Measurements from ENCODE around the gene GZMA. TPM values are rescaled to one million over a fixed set of nuclear protein-coding genes. Genes with fewer than 3 reads are reported as not detected.

GZMA gene
- total RNA-seq, 3 donors from 2014 or later = 1.0 to 1.6 TPM; not detected in 1

- Histone ChIP-seq H3K27ac (no peak overlapping the region), H3K36me3 (no peaks in the 10 kb centered on the region), H3K9me3 (no peaks in the 10 kb centered on the region), H3K4me3 (no peak overlapping the region), H3K4me1 (no peaks in the 10 kb centered on the region), H3K27me3 (no peaks in the 10 kb centered on the region)
- TF ChIP-seq POLR2AphosphoS5 (IDR thresholded peaks at IDR 0.05) (no peak), CTCF (IDR thresholded peaks at IDR 0.05) (no peak), POLR2A (IDR thresholded peaks at IDR 0.05) (no peak)
- no peak for DNase-seq (ENCODE audit: low spot score in 2 of 2)
- intact Hi-C loops (cut with DNase I; ENCODE audit: low total_unique reads) = no loop called here
Measured at GRCh38 chr5:55110217-55110616, 7.8 kb downstream of the GZMA start.

- no peaks in the 10 kb centered on the region for H3K9me3 ChIP-seq
- H3K4me1 ChIP-seq = no peaks in the 10 kb centered on the region
- intact Hi-C loops (cut with DNase I; ENCODE audit: low total_unique reads) = no loop called here
Measured at GRCh38 chr5:55113327-55113726, 10.9 kb downstream of the GZMA start.

GRCh38 chr5:55114061-55114460 lies 11.6 kb downstream of the GZMA start:
- Histone ChIP-seq H3K27me3 (no peaks in the 10 kb centered on the region), H3K4me3 (no peak overlapping the region), H3K4me1 (no peaks in the 10 kb centered on the region), H3K9me3 (no peaks in the 10 kb centered on the region), H3K27ac (no peak overlapping the region), H3K36me3 (no peaks in the 10 kb centered on the region)
- DNase-seq (ENCODE audit: low spot score in 2 of 2) = no peak
- intact Hi-C loops (cut with DNase I; ENCODE audit: low total_unique reads) = no loop called here
- TF ChIP-seq CTCF (IDR thresholded peaks at IDR 0.05) (no peak), POLR2AphosphoS5 (IDR thresholded peaks at IDR 0.05) (no peak), POLR2A (IDR thresholded peaks at IDR 0.05) (no peak)

More at GRCh38 chr5:55113327-55113726, 10.9 kb downstream of the GZMA start:
- Histone ChIP-seq H3K4me3 (no peak overlapping the region), H3K27ac (no peak overlapping the region), H3K27me3 (no peaks in the 10 kb centered on the region), H3K36me3 (no peaks in the 10 kb centered on the region)
- DNase-seq (ENCODE audit: low spot score in 2 of 2) = no peak
- TF ChIP-seq POLR2A (IDR thresholded peaks at IDR 0.05) (no peak), CTCF (IDR thresholded peaks at IDR 0.05) (no peak), POLR2AphosphoS5 (IDR thresholded peaks at IDR 0.05) (no peak)

GRCh38 chr5:55123365-55123764 lies 20.9 kb downstream of the GZMA start:
- intact Hi-C loops (cut with DNase I; ENCODE audit: low total_unique reads) = no loop called here

More at GRCh38 chr5:55123365-55123764, 20.9 kb downstream of the GZMA start:
- H3K27me3 ChIP-seq = peaks cover 0 to 9% of the 10 kb centered on the region in 2 donors
- no peak overlapping the region for H3K27ac ChIP-seq
- H3K4me1 ChIP-seq = no peaks in the 10 kb centered on the region
- DNase-seq (ENCODE audit: low spot score in 2 of 2) = no peak
- no peak overlapping the region for H3K4me3 ChIP-seq
- no peaks in the 10 kb centered on the region for H3K36me3 ChIP-seq
- no peaks in the 10 kb centered on the region for H3K9me3 ChIP-seq
- no peak for TF ChIP-seq POLR2A (IDR thresholded peaks at IDR 0.05)
- no peak for TF ChIP-seq POLR2AphosphoS5 (IDR thresholded peaks at IDR 0.05)
- TF ChIP-seq CTCF (IDR thresholded peaks at IDR 0.05) = no peak
